ENCODE results near the gene TNPO2.
"Not testable (repeated sequence)": the region's sequence is repeated elsewhere in the genome, so short reads cannot be mapped to it uniquely, and the experiment has no call there.

TNPO2 gene

GRCh38 chr19:12685831-12686230 is 37.9 kb downstream of the TNPO2 start:
- Histone ChIP-seq H3K9ac (ENCODE audit: low read depth, low read length) (no peak overlapping the region), H3K4me1 (ENCODE audit: control insufficient read depth, insufficient read depth, low read length) (no peaks in the 10 kb centered on the region), H3K9me3 (replicated peaks; ENCODE audit: low read length) (no peaks in the 10 kb centered on the region), H3K36me3 (ENCODE audit: insufficient read depth, low read length) (no peaks in the 10 kb centered on the region), H3K4me2 (ENCODE audit: low read length) (no peak overlapping the region), H3K4me3 (ENCODE audit: low read length) (no peak overlapping the region), H3K27me3 (ENCODE audit: control insufficient read depth, insufficient read depth, low read length) (no peaks in the 10 kb centered on the region)

- Histone ChIP-seq H3K9me3 (replicated peaks; ENCODE audit: low read length) (no peaks in the 10 kb centered on the region), H3K4me3 (ENCODE audit: low read length) (peak within 1 kb of the TSS; percentile 91), H3K9ac (ENCODE audit: low read depth, low read length) (peak within 1 kb of the TSS; percentile 98), H3K36me3 (ENCODE audit: insufficient read depth, low read length) (peaks cover 27% of the 10 kb centered on the region), H3K27me3 (ENCODE audit: control insufficient read depth, insufficient read depth, low read length) (no peaks in the 10 kb centered on the region), H3K4me1 (ENCODE audit: control insufficient read depth, insufficient read depth, low read length) (no peaks in the 10 kb centered on the region), H3K4me2 (ENCODE audit: low read length) (peak within 1 kb of the TSS; percentile 93)
These were observed 42.4 kb downstream of the TNPO2 start, which contains the start of gene DHPS for GRCh38 chr19:12681074-12681987. Gene DHPS (minus strand): TSS chr19:12681880. CDS start chr19:12681766, 114 bp downstream.

- Histone ChIP-seq H3K4me2 (ENCODE audit: low read length) (peak overlapping the region; percentile 1), H3K9me3 (replicated peaks; ENCODE audit: low read length) (no peaks in the 10 kb centered on the region), H3K9ac (ENCODE audit: low read depth, low read length) (no peak overlapping the region), H3K4me3 (ENCODE audit: low read length) (no peak overlapping the region), H3K4me1 (ENCODE audit: control insufficient read depth, insufficient read depth, low read length) (no peaks in the 10 kb centered on the region), H3K27me3 (ENCODE audit: control insufficient read depth, insufficient read depth, low read length) (no peaks in the 10 kb centered on the region), H3K36me3 (ENCODE audit: insufficient read depth, low read length) (peaks cover 39% of the 10 kb centered on the region)
These were observed 43.7 kb downstream of the TNPO2 start for GRCh38 chr19:12680034-12680433.

- not testable (repeated sequence) for H3K9me3 ChIP-seq (replicated peaks; ENCODE audit: low read length)
- H3K36me3 ChIP-seq (ENCODE audit: insufficient read depth, low read length) = peaks cover 49% of the 10 kb centered on the region
These were observed 45.7 kb downstream of the TNPO2 start for GRCh38 chr19:12678039-12678438.

GRCh38 chr19:12676928-12677327 is 46.8 kb downstream of the TNPO2 start:
- Histone ChIP-seq H3K4me3 (ENCODE audit: low read length) (no peak overlapping the region), H3K4me2 (ENCODE audit: low read length) (no peak overlapping the region), H3K27me3 (ENCODE audit: control insufficient read depth, insufficient read depth, low read length) (no peaks in the 10 kb centered on the region), H3K9ac (ENCODE audit: low read depth, low read length) (no peak overlapping the region), H3K4me1 (ENCODE audit: control insufficient read depth, insufficient read depth, low read length) (no peaks in the 10 kb centered on the region), H3K36me3 (ENCODE audit: insufficient read depth, low read length) (peaks cover 50% of the 10 kb centered on the region), H3K9me3 (replicated peaks; ENCODE audit: low read length) (no peaks in the 10 kb centered on the region)

More at GRCh38 chr19:12678039-12678438, 45.7 kb downstream of the TNPO2 start:
- H3K4me3 ChIP-seq (ENCODE audit: low read length); H3K4me2 ChIP-seq (ENCODE audit: low read length); H3K9ac ChIP-seq (ENCODE audit: low read depth, low read length); H3K4me1 ChIP-seq (ENCODE audit: control insufficient read depth, insufficient read depth, low read length); H3K27me3 ChIP-seq (ENCODE audit: control insufficient read depth, insufficient read depth, low read length): not testable (repeated sequence)

- H3K9me3 ChIP-seq (replicated peaks; ENCODE audit: low read length) = no peaks in the 10 kb centered on the region
- no peaks in the 10 kb centered on the region for H3K4me1 ChIP-seq (ENCODE audit: control insufficient read depth, insufficient read depth, low read length)
- no peak overlapping the region for H3K4me2 ChIP-seq (ENCODE audit: low read length)
- H3K27me3 ChIP-seq (ENCODE audit: control insufficient read depth, insufficient read depth, low read length) = no peaks in the 10 kb centered on the region
- H3K9ac ChIP-seq (ENCODE audit: low read depth, low read length) = no peak overlapping the region
- peaks cover 50% of the 10 kb centered on the region for H3K36me3 ChIP-seq (ENCODE audit: insufficient read depth, low read length)
- H3K4me3 ChIP-seq (ENCODE audit: low read length) = no peak overlapping the region
These were observed 47.3 kb downstream of the TNPO2 start for GRCh38 chr19:12676384-12676792.

GRCh38 chr19:12675940-12676339 is 47.8 kb downstream of the TNPO2 start:
- no peaks in the 10 kb centered on the region for H3K9me3 ChIP-seq (replicated peaks; ENCODE audit: low read length)
- no peak overlapping the region for H3K9ac ChIP-seq (ENCODE audit: low read depth, low read length)
- H3K4me2 ChIP-seq (ENCODE audit: low read length) = no peak overlapping the region
- no peaks in the 10 kb centered on the region for H3K4me1 ChIP-seq (ENCODE audit: control insufficient read depth, insufficient read depth, low read length)
- no peak overlapping the region for H3K4me3 ChIP-seq (ENCODE audit: low read length)
- H3K27me3 ChIP-seq (ENCODE audit: control insufficient read depth, insufficient read depth, low read length) = no peaks in the 10 kb centered on the region
- peaks cover 50% of the 10 kb centered on the region for H3K36me3 ChIP-seq (ENCODE audit: insufficient read depth, low read length)

GRCh38 chr19:12675399-12675798 is 48.3 kb downstream of the TNPO2 start:
- no peak overlapping the region for H3K4me2 ChIP-seq (ENCODE audit: low read length)
- no peak overlapping the region for H3K4me3 ChIP-seq (ENCODE audit: low read length)
- H3K9me3 ChIP-seq (replicated peaks; ENCODE audit: low read length) = no peaks in the 10 kb centered on the region
- H3K4me1 ChIP-seq (ENCODE audit: control insufficient read depth, insufficient read depth, low read length) = peaks cover 3% of the 10 kb centered on the region
- H3K27me3 ChIP-seq (ENCODE audit: control insufficient read depth, insufficient read depth, low read length) = no peaks in the 10 kb centered on the region
- no peak overlapping the region for H3K9ac ChIP-seq (ENCODE audit: low read depth, low read length)
- peaks cover 50% of the 10 kb centered on the region for H3K36me3 ChIP-seq (ENCODE audit: insufficient read depth, low read length)

- Histone ChIP-seq H3K4me1 (ENCODE audit: control insufficient read depth, insufficient read depth, low read length) (peaks cover 16% of the 10 kb centered on the region), H3K27me3 (ENCODE audit: control insufficient read depth, insufficient read depth, low read length) (no peaks in the 10 kb centered on the region), H3K9me3 (replicated peaks; ENCODE audit: low read length) (no peaks in the 10 kb centered on the region), H3K4me2 (ENCODE audit: low read length) (no peak overlapping the region), H3K9ac (ENCODE audit: low read depth, low read length) (no peak overlapping the region), H3K4me3 (ENCODE audit: low read length) (no peak overlapping the region), H3K36me3 (ENCODE audit: insufficient read depth, low read length) (peaks cover 40% of the 10 kb centered on the region)
These were observed 51.0 kb downstream of the TNPO2 start for GRCh38 chr19:12672744-12673143.

GRCh38 chr19:12670159-12670928 is 53.4 kb downstream of the TNPO2 start:
- Histone ChIP-seq H3K36me3 (ENCODE audit: insufficient read depth, low read length) (peaks cover 19% of the 10 kb centered on the region), H3K9ac (ENCODE audit: low read depth, low read length) (peak overlapping the region; percentile 94), H3K27me3 (ENCODE audit: control insufficient read depth, insufficient read depth, low read length) (no peaks in the 10 kb centered on the region), H3K4me2 (ENCODE audit: low read length) (peak overlapping the region; percentile 95), H3K9me3 (replicated peaks; ENCODE audit: low read length) (no peaks in the 10 kb centered on the region), H3K4me1 (ENCODE audit: control insufficient read depth, insufficient read depth, low read length) (peaks cover 17% of the 10 kb centered on the region), H3K4me3 (ENCODE audit: low read length) (peak overlapping the region; percentile 87)

GRCh38 chr19:12669270-12670158 is 54.2 kb downstream of the TNPO2 start:
- Histone ChIP-seq H3K4me2 (ENCODE audit: low read length) (peak overlapping the region; percentile 95), H3K4me3 (ENCODE audit: low read length) (peak overlapping the region; percentile 87), H3K9ac (ENCODE audit: low read depth, low read length) (peak overlapping the region; percentile 94), H3K27me3 (ENCODE audit: control insufficient read depth, insufficient read depth, low read length) (no peaks in the 10 kb centered on the region), H3K36me3 (ENCODE audit: insufficient read depth, low read length) (peaks cover 15% of the 10 kb centered on the region), H3K9me3 (replicated peaks; ENCODE audit: low read length) (no peaks in the 10 kb centered on the region), H3K4me1 (ENCODE audit: control insufficient read depth, insufficient read depth, low read length) (peaks cover 17% of the 10 kb centered on the region)
